Measurements from ENCODE around the gene RGS7.

DNA sequence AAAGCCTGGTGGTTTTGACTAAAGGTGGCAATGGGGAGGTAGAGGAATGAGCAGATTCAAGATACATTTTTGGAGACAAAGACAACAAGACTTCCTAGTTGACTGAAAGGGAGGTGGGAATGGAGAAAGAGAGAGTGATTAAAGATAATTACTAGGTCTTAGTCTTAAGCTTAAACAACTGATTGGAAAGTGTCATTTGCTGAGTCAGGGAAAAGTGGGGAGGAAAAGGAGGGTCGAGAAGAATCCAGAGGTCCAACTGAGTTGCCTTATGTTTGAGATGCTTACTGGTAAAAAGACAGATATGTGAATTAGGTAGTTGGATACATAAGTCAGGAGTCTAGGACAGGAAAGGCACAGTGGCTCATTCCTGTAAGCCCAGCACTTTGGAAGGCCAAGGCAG is 179.3 kb downstream of the RGS7 start:
- TF ChIP-seq POLR2A (IDR thresholded peaks at IDR 0.05) = no peak
- TF ChIP-seq CTCF (IDR thresholded peaks at IDR 0.05) = no peak

Measured in body of pancreas (tissue), 4 donors.